H9 (cell line): Measurements from ENCODE around the gene STYK1. TPM values are rescaled to one million over a fixed set of nuclear protein-coding genes. Genes with fewer than 3 reads are reported as not detected.

Experiments
- DNase-seq: peaks from one replicate; pipeline ENCODE4 v3.0.0-alpha.2; 2017
- H2AFZ ChIP-seq: one replicate; pipeline ENCODE4 v1.6.1; 2013; ENCODE audit warnings: mild to moderate bottlenecking, low read length, control low read depth, moderate library complexity
- H2AK5ac ChIP-seq: 2 replicates; pipeline ENCODE4 v1.6.1; 2013; ENCODE audit warnings: low read length, control low read depth, mixed read lengths; ENCODE audit not compliant: insufficient read length
- H2BK120ac ChIP-seq: one replicate; pipeline ENCODE4 v1.6.1; 2013; ENCODE audit warnings: low read depth, mild to moderate bottlenecking, low read length, control low read depth, inconsistent platforms; ENCODE audit not compliant: poor library complexity, severe bottlenecking
- H2BK12ac ChIP-seq: 2 replicates; pipeline ENCODE4 v1.6.1; 2013; ENCODE audit warnings: low read length, control low read depth, mixed read lengths, low read depth; ENCODE audit not compliant: insufficient read length
- H2BK15ac ChIP-seq: 2 replicates; pipeline ENCODE4 v1.6.1; 2013; ENCODE audit warnings: low read depth, low read length, control low read depth
- H2BK20ac ChIP-seq: one replicate; pipeline ENCODE4 v1.6.1; 2013; ENCODE audit warnings: low read depth, mild to moderate bottlenecking, low read length, control low read depth, inconsistent platforms; ENCODE audit not compliant: poor library complexity, severe bottlenecking
- H2BK5ac ChIP-seq: 2 replicates; pipeline ENCODE4 v1.6.1; 2013; ENCODE audit warnings: low read length, control low read depth, mixed read lengths; ENCODE audit not compliant: insufficient read length
- H3K14ac ChIP-seq: 2 replicates; pipeline ENCODE4 v1.6.1; 2013; ENCODE audit warnings: low read length, control low read depth; ENCODE audit not compliant: insufficient read depth
- H3K18ac ChIP-seq: 2 replicates; pipeline ENCODE4 v1.6.1; 2013; ENCODE audit warnings: low read depth, mild to moderate bottlenecking, mixed read lengths, low read length, control low read depth; ENCODE audit not compliant: insufficient read length
- H3K23ac ChIP-seq: 2 replicates; pipeline ENCODE4 v1.6.1; 2013; ENCODE audit warnings: low read length, control low read depth, mixed read lengths, low read depth; ENCODE audit not compliant: insufficient read length
- H3K23me2 ChIP-seq: 2 replicates; pipeline ENCODE4 v1.6.1; 2013; ENCODE audit warnings: low read depth, mild to moderate bottlenecking, mixed read lengths, low read length, control low read depth; ENCODE audit not compliant: insufficient read length, poor library complexity, severe bottlenecking
- H3K27ac ChIP-seq: 2 replicates; pipeline ENCODE4 v1.5.1; 2013; ENCODE audit warnings: low read length, control low read depth, mixed read lengths, low read depth; ENCODE audit not compliant: insufficient read length
- H3K27me3 ChIP-seq: 2 replicates; pipeline ENCODE4 v1.6.1; 2013; ENCODE audit warnings: low read length, control low read depth, inconsistent platforms; ENCODE audit not compliant: insufficient read depth
- H3K4ac ChIP-seq: 2 replicates; pipeline ENCODE4 v1.6.1; 2013; ENCODE audit warnings: low read depth, mild to moderate bottlenecking, control low read depth, inconsistent platforms, low read length, moderate library complexity
- H3K4me1 ChIP-seq: 2 replicates; pipeline ENCODE4 v1.6.1; 2013; ENCODE audit warnings: low read length, control low read depth, inconsistent platforms; ENCODE audit not compliant: insufficient read depth
- H3K4me2 ChIP-seq: 2 replicates; pipeline ENCODE4 v1.6.1; 2013; ENCODE audit warnings: low read length, control low read depth, mixed read lengths; ENCODE audit not compliant: insufficient read length, insufficient read depth
- H3K56ac ChIP-seq: 2 replicates; pipeline ENCODE4 v1.6.1; 2013; ENCODE audit warnings: low read depth, mild to moderate bottlenecking, mixed read lengths, low read length, control low read depth; ENCODE audit not compliant: insufficient read length
- H3K79me1 ChIP-seq: 2 replicates; pipeline ENCODE4 v1.6.1; 2013; ENCODE audit warnings: low read depth, mild to moderate bottlenecking, moderate library complexity, low read length, control low read depth, inconsistent platforms; ENCODE audit not compliant: insufficient read depth, poor library complexity, severe bottlenecking
- H3K79me2 ChIP-seq: 2 replicates; pipeline ENCODE4 v1.6.1; 2013; ENCODE audit warnings: low read length, control low read depth, inconsistent platforms; ENCODE audit not compliant: insufficient read depth
- H3K9ac ChIP-seq: 2 replicates; pipeline ENCODE4 v1.6.1; 2013; ENCODE audit warnings: low read length, control low read depth, mixed read lengths; ENCODE audit not compliant: insufficient read length; ENCODE audit errors: extremely low read depth
- H3K9me3 ChIP-seq: one replicate; pipeline ENCODE4 v1.6.1; 2013; ENCODE audit warnings: low read depth, low read length, inconsistent platforms; ENCODE audit not compliant: control insufficient read depth
- H3T11ph ChIP-seq: one replicate; pipeline ENCODE4 v1.6.1; 2013; ENCODE audit warnings: mild to moderate bottlenecking, low read length, control low read depth, inconsistent platforms
- H4K20me1 ChIP-seq: one replicate; pipeline ENCODE4 v1.6.1; 2013; ENCODE audit not compliant: control insufficient read depth, insufficient read length, insufficient read depth
- H4K5ac ChIP-seq: 2 replicates; pipeline ENCODE4 v1.6.1; 2013; ENCODE audit warnings: low read depth, mild to moderate bottlenecking, mixed read lengths, low read length, control low read depth; ENCODE audit not compliant: insufficient read length
- H4K8ac ChIP-seq: replicated peaks from 2 replicates; pipeline ENCODE4 v1.6.1; 2013; ENCODE audit warnings: low read length, control low read depth, mixed read lengths, low read depth; ENCODE audit not compliant: insufficient read length
- H4K91ac ChIP-seq: 2 replicates; pipeline ENCODE4 v1.6.1; 2013; ENCODE audit warnings: low read depth, mild to moderate bottlenecking, moderate library complexity, mixed read lengths, low read length, control low read depth; ENCODE audit not compliant: insufficient read length
- H3K27ac Mint-ChIP-seq, 3 experiments: 2 replicates in 2 of 3; 3 replicates in 1 of 3; pipeline ENCODE4 v1.8.0; 2020 to 2021; ENCODE audit warnings: mixed read lengths in 3 of 3, mild to moderate bottlenecking in 1 of 3, moderate library complexity in 1 of 3
- H3K27me3 Mint-ChIP-seq: 2 replicates; pipeline ENCODE4 v1.8.0; 2021; ENCODE audit warnings: low read depth, mild to moderate bottlenecking, moderate library complexity, mixed read lengths
- H3K36me3 Mint-ChIP-seq, 3 experiments: 2 replicates in 2 of 3; 3 replicates in 1 of 3; pipeline ENCODE4 v1.8.0; 2020 to 2021; ENCODE audit warnings: low read depth in 3 of 3, mixed read lengths in 3 of 3; ENCODE audit not compliant: insufficient read depth in 1 of 3
- H3K4me1 Mint-ChIP-seq, 2 experiments: 2 replicates each; pipeline ENCODE4 v1.8.0; 2020; ENCODE audit warnings: mixed read lengths in 2 of 2
- H3K4me3 Mint-ChIP-seq, 2 experiments: 2 replicates in 1 of 2; 3 replicates in 1 of 2; pipeline ENCODE4 v1.8.0; 2020 to 2021; ENCODE audit warnings: mild to moderate bottlenecking in 2 of 2, mixed read lengths in 2 of 2, moderate library complexity in 1 of 2
- H3K9me3 Mint-ChIP-seq, 2 experiments: 2 replicates in 1 of 2; 3 replicates in 1 of 2; pipeline ENCODE4 v1.8.0; 2020; ENCODE audit warnings: mild to moderate bottlenecking in 2 of 2, mixed read lengths in 2 of 2, moderate library complexity in 1 of 2
- WGBS: extraction: QIAGEN DNeasy Blood & Tissue Kit; methylation state at CpG from one replicate; pipeline ENCODE4 v1.1.7; 2013; ENCODE audit warnings: missing lambda C conversion rate, low lambda C conversion rate, mixed read lengths; ENCODE audit not compliant: insufficient read length; ENCODE audit errors: extremely low coverage; 5-methylcytosine and 5-hydroxymethylcytosine counted together
- total RNA-seq: library from RNA; stranded (reverse); gene quantifications from 2 replicates; pipeline ENCODE4 v1.2.1, GENCODE V29; 2021
- TF ChIP-seq, protein P1 (sequence below): fragments of 200-600 bp; sonication (generic); conservative IDR thresholded peaks from 3 replicates; pipeline ENCODE4 v1.8.0; 2021; ENCODE audit warnings: antibody characterized with exemption, mild to moderate bottlenecking

The STYK1 gene
- total RNA-seq, 1 experiment from 2014 or later: 0.37 TPM

DNA sequence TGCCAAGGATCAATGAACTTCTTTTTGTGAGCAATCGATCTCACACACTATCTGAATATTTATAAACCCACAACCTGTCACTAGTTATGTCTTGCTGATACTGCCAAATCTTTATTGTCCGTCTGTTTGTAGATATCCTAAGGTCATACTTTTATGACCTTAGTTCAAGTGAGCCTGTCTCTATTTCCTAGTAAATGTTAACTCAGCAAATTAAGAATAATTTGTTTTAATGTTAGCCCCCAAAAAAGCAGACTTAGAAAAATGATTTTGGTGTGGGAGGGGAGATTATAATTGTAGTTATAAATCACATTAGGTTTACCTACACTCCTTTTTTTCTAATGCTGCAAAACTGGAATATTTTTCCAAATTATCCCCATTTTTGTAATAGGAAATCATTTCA is 9.4 kb downstream of the STYK1 start:
- no peak overlapping the region for H3K27ac Mint-ChIP-seq
- Histone ChIP-seq H4K5ac (no peak overlapping the region), H4K91ac (no peak overlapping the region), H3K14ac (no peak overlapping the region), H2AFZ (no peak overlapping the region), H3K27ac (no peak overlapping the region), H3K4ac (no peak overlapping the region), H3K79me2 (no peaks in the 10 kb centered on the region), H2AK5ac (no peak overlapping the region), H3K23me2 (no peaks in the 10 kb centered on the region), H3K79me1 (no peaks in the 10 kb centered on the region), H3K9ac (no peak overlapping the region), H2BK5ac (no peak overlapping the region), H4K8ac (no peak overlapping the region), H2BK120ac (no peak overlapping the region), H2BK15ac (no peak overlapping the region), H3K18ac (no peak overlapping the region), H3K23ac (no peak overlapping the region), H3T11ph (no peak overlapping the region), H2BK20ac (no peak overlapping the region), H3K4me1 (no peaks in the 10 kb centered on the region), H3K56ac (no peak overlapping the region), H3K4me2 (no peak overlapping the region), H4K20me1 (no peaks in the 10 kb centered on the region), H3K27me3 (no peaks in the 10 kb centered on the region), H2BK12ac (no peak overlapping the region), H3K9me3 (no peaks in the 10 kb centered on the region)
- peaks cover 0 to 6% of the 10 kb centered on the region in 2 experiments; a peak in 3 of 5 replicates for H3K9me3 Mint-ChIP-seq
- no CpG with 5 or more reads among the region's 2 CpGs for WGBS
- no peak overlapping the region for H3K4me3 Mint-ChIP-seq
- TF ChIP-seq, protein P1, sequence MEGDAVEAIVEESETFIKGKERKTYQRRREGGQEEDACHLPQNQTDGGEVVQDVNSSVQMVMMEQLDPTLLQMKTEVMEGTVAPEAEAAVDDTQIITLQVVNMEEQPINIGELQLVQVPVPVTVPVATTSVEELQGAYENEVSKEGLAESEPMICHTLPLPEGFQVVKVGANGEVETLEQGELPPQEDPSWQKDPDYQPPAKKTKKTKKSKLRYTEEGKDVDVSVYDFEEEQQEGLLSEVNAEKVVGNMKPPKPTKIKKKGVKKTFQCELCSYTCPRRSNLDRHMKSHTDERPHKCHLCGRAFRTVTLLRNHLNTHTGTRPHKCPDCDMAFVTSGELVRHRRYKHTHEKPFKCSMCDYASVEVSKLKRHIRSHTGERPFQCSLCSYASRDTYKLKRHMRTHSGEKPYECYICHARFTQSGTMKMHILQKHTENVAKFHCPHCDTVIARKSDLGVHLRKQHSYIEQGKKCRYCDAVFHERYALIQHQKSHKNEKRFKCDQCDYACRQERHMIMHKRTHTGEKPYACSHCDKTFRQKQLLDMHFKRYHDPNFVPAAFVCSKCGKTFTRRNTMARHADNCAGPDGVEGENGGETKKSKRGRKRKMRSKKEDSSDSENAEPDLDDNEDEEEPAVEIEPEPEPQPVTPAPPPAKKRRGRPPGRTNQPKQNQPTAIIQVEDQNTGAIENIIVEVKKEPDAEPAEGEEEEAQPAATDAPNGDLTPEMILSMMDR: no peak
- no peak for DNase-seq
- H3K36me3 Mint-ChIP-seq: no peaks in the 10 kb centered on the region
- no peaks in the 10 kb centered on the region for H3K27me3 Mint-ChIP-seq
- H3K4me1 Mint-ChIP-seq: no peaks in the 10 kb centered on the region
